ENCODE data around the gene PUSL1. TPM values are rescaled to one million over a fixed set of nuclear protein-coding genes. Genes with fewer than 3 reads are reported as not detected.

The PUSL1 gene
- total and polyA plus RNA-seq, 2 of the 13 experiments (the other 11 are each of a cell fraction or from before 2014, with no cell fraction given), result 8.3 to 22.2 TPM

DNA sequence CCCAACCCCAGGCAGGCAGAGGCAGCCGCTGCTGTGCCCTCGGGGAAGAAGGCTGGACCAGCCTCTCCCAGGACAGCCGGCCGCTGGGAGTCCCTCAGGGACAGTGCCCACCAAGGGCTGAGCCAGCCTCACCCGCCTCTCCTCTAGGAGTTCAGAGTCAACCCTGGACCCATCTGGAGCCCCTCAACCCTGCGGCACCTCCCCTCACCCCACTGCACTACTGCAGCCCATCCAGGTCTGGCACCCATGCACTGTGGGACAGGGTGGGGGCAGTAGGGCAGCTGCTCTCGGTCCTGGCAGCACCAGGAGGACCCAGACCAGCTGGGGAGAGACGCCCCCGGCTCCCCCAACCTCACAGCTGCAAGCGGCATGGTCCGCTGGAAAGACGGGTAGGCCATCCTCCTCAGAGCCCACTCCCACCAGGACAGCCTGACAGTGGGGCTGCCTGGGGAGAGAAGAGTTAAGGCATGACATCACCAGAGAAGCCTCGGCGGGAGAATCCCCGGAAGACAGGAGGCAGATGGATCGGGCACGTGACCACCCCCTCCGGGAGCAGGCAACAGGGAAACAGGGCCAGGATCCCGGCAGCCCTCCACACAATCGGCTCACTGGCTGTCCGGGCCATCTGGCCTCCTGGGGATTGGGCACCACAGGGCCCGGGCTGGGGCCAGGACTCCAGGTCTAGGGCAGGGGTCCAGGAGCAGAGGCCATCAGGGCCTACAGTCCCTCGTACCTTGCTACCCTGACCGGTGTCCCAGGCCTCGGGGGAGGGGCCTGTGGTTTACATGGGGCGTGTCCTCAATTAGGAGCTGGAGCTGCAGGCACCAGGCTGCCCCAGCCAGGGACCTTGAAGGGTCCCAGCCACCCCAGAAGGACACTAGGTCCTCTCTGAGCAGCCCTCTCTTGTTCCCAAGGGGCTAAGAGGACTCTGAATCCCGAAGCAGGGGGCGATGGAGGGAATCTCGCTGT, 3.8 kb upstream of the PUSL1 start (continued):
- TF ChIP-seq, protein P1, sequence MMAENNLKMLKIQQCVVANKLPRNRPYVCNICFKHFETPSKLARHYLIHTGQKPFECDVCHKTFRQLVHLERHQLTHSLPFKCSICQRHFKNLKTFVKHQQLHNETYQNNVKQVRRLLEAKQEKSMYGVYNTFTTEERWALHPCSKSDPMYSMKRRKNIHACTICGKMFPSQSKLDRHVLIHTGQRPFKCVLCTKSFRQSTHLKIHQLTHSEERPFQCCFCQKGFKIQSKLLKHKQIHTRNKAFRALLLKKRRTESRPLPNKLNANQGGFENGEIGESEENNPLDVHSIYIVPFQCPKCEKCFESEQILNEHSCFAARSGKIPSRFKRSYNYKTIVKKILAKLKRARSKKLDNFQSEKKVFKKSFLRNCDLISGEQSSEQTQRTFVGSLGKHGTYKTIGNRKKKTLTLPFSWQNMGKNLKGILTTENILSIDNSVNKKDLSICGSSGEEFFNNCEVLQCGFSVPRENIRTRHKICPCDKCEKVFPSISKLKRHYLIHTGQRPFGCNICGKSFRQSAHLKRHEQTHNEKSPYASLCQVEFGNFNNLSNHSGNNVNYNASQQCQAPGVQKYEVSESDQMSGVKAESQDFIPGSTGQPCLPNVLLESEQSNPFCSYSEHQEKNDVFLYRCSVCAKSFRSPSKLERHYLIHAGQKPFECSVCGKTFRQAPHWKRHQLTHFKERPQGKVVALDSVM (CRISPR knock-in tag; IDR thresholded peaks at IDR 0.05), result no peak; the same call in 1 of the 2 replicates
- TF ChIP-seq ZNF792 (CRISPR knock-in tag; IDR thresholded peaks at IDR 0.05) (no peak), PHF5A (CRISPR knock-in tag; IDR thresholded peaks at IDR 0.05; ENCODE audit: low read depth, unreplicated experiment) (no peak), PRPF4 (IDR thresholded peaks at IDR 0.05; ENCODE audit: low read depth, low read length, poor library complexity, severe bottlenecking) (no peak), ZNF614 (CRISPR knock-in tag; IDR thresholded peaks at IDR 0.05; ENCODE audit: borderline replicate concordance) (no peak), GATA4 (IDR thresholded peaks at IDR 0.05; ENCODE audit: borderline replicate concordance, low read depth) (no peak), ZNF343 (CRISPR knock-in tag; IDR thresholded peaks at IDR 0.05) (no peak), RORA (CRISPR knock-in tag; IDR thresholded peaks at IDR 0.05) (no peak), GLI4 (CRISPR knock-in tag; IDR thresholded peaks at IDR 0.05; ENCODE audit: borderline replicate concordance) (no peak), EP300 (IDR thresholded peaks at IDR 0.05; ENCODE audit: low read depth in 2 of 2, low read length in 2 of 2) (no peak), EP300 (CRISPR knock-in tag; IDR thresholded peaks at IDR 0.05; ENCODE audit: borderline replicate concordance) (no peak), HNRNPL (IDR thresholded peaks at IDR 0.05; ENCODE audit: low read depth, low read length) (0 out of 2 replicates have a peak, but pooled peaks have one; percentile 38), NCOA2 (CRISPR knock-in tag; IDR thresholded peaks at IDR 0.05) (0 out of 2 replicates have a peak, but pooled peaks have one; percentile 6), KAT2B (IDR thresholded peaks at IDR 0.05; ENCODE audit: borderline replicate concordance, low read depth, low read length) (no peak), ZNF468 (CRISPR knock-in tag; IDR thresholded peaks at IDR 0.05) (no peak), ZNF564 (CRISPR knock-in tag; IDR thresholded peaks at IDR 0.05) (no peak; the same call in 1 of the 2 replicates), ZSCAN20 (CRISPR knock-in tag; IDR thresholded peaks at IDR 0.05; ENCODE audit: borderline replicate concordance) (no peak)
- TF ChIP-seq, protein P2, sequence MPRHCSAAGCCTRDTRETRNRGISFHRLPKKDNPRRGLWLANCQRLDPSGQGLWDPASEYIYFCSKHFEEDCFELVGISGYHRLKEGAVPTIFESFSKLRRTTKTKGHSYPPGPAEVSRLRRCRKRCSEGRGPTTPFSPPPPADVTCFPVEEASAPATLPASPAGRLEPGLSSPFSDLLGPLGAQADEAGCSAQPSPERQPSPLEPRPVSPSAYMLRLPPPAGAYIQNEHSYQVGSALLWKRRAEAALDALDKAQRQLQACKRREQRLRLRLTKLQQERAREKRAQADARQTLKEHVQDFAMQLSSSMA (CRISPR knock-in tag; IDR thresholded peaks at IDR 0.05), result 0 out of 2 replicates have a peak, but pooled peaks have one; percentile 35
- TF ChIP-seq, protein P3, sequence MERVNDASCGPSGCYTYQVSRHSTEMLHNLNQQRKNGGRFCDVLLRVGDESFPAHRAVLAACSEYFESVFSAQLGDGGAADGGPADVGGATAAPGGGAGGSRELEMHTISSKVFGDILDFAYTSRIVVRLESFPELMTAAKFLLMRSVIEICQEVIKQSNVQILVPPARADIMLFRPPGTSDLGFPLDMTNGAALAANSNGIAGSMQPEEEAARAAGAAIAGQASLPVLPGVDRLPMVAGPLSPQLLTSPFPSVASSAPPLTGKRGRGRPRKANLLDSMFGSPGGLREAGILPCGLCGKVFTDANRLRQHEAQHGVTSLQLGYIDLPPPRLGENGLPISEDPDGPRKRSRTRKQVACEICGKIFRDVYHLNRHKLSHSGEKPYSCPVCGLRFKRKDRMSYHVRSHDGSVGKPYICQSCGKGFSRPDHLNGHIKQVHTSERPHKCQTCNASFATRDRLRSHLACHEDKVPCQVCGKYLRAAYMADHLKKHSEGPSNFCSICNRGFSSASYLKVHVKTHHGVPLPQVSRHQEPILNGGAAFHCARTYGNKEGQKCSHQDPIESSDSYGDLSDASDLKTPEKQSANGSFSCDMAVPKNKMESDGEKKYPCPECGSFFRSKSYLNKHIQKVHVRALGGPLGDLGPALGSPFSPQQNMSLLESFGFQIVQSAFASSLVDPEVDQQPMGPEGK (CRISPR knock-in tag; IDR thresholded peaks at IDR 0.05), result peak; percentile 33; the same call in 1 of the 2 replicates
- TF ChIP-seq, protein P4, sequence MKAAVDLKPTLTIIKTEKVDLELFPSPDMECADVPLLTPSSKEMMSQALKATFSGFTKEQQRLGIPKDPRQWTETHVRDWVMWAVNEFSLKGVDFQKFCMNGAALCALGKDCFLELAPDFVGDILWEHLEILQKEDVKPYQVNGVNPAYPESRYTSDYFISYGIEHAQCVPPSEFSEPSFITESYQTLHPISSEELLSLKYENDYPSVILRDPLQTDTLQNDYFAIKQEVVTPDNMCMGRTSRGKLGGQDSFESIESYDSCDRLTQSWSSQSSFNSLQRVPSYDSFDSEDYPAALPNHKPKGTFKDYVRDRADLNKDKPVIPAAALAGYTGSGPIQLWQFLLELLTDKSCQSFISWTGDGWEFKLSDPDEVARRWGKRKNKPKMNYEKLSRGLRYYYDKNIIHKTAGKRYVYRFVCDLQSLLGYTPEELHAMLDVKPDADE (CRISPR knock-in tag; IDR thresholded peaks at IDR 0.05), result no peak
- TF ChIP-seq, protein P5, sequence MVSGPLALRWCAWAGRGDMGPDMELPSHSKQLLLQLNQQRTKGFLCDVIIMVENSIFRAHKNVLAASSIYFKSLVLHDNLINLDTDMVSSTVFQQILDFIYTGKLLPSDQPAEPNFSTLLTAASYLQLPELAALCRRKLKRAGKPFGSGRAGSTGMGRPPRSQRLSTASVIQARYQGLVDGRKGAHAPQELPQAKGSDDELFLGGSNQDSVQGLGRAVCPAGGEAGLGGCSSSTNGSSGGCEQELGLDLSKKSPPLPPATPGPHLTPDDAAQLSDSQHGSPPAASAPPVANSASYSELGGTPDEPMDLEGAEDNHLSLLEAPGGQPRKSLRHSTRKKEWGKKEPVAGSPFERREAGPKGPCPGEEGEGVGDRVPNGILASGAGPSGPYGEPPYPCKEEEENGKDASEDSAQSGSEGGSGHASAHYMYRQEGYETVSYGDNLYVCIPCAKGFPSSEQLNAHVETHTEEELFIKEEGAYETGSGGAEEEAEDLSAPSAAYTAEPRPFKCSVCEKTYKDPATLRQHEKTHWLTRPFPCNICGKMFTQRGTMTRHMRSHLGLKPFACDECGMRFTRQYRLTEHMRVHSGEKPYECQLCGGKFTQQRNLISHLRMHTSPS (CRISPR knock-in tag; IDR thresholded peaks at IDR 0.05; ENCODE audit: low read depth), result no peak

Data from HepG2 (cell line).